D721Med (cell line): Measurements from ENCODE around the gene GEN1.

Experiments used
- DNase-seq: peaks from one replicate; pipeline ENCODE4 v3.0.0; 2011; ENCODE audit warnings: low spot score; ENCODE audit not compliant: insufficient read length
- FAIRE-seq: peaks from 2 replicates; lab custom pipeline; 2011; peaks lifted over from hg19 to GRCh38; lab: Jason Lieb, UNC
- CTCF ChIP-seq: IDR thresholded peaks from 2 replicates; pipeline ENCODE4 v1.5.1; 2012; ENCODE audit warnings: mild to moderate bottlenecking, control low read depth; ENCODE audit not compliant: insufficient read depth; ENCODE audit errors: missing control alignments

The GEN1 gene

GRCh38 chr2:17753803-17754663 lies at the start of gene GEN1, which contains the start of gene SMC6:
Gene GEN1, plus strand, starts transcription at chr2:17754138. Its CDS starts 5,806 bp downstream, at chr2:17759944.
Gene SMC6, minus strand, starts transcription at chr2:17753810. Its CDS starts 7,864 bp downstream, at chr2:17745946.
- DNase-seq (peak; percentile 76), FAIRE-seq (no peak)
- TF ChIP-seq CTCF, result no peak

DNA sequence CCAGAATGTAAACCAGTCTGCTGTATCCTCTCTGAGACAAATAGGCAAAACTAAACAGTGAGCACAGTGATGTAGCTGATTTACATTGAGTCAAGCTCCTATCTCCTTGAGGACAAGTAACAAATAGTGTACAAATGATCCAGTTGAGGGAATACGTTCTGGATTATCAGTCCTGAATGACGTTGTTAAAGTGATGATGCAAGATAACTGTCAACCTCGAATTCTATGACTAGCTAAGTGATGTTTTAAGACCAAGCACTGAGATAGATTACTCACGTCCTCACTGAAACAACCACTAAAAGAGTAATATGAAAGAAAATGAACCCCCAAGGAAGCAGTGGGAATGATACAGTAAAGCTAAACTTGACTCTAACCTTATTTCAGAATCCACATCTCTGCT lies 47.1 kb upstream of the GEN1 start:
- DNase-seq (no peak), FAIRE-seq (peak; percentile 75)
- TF ChIP-seq CTCF, result no peak

- no peak for FAIRE-seq
Observed at GRCh38 chr2:17708501-17708900, 45.4 kb upstream of the GEN1 start.

DNA sequence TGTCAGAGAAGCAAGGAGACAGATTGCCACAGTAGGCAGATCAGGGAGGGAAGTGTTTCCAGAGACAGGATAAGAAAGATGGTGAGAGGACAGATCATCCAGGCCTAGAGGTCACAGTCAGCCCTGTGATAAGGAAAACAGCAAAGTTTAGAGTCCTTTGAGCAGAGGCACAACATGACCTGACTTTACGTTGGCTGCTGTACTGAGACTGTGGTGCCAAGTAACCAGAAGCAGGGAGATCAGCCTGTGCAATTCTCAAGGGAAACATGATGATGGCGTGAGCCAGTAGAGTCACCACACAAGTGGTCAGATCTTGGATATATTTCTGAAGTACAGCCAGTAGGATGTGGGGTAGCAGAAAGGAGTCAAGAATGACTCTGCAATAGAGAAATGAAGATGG lies 44.0 kb upstream of the GEN1 start:
- TF ChIP-seq CTCF, result no peak
- no peak for FAIRE-seq
- no peak for DNase-seq

More at GRCh38 chr2:17708501-17708900, 45.4 kb upstream of the GEN1 start:
- no peak for DNase-seq
- TF ChIP-seq CTCF, result no peak

GRCh38 chr2:17710547-17711248 lies 43.2 kb upstream of the GEN1 start:
- FAIRE-seq, result no peak
- no peak for TF ChIP-seq CTCF
- no peak for DNase-seq

DNA sequence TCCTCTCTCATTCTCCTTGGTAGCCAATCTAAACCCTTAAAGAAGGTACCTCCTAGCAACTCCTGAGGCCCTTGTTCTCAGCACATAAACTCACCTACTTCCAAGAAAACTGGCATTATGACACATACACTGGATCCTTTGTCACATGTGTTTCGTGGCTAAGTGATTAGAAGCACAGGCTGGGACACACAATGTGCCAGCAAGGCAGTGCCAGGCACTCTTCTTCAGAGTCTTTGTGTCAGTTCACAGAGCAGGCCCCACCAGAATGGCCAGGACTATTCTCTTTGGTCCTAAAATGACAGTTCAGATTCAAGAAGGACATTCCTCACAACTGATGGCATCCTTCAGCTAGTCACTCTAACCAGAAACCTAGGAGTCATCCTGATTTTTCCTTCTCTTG lies 40.6 kb upstream of the GEN1 start:
- no peak for TF ChIP-seq CTCF
- FAIRE-seq, result no peak

More for the DNA sequence above, 40.6 kb upstream of the GEN1 start:
- no peak for DNase-seq
